Measurements from ENCODE around the gene PHACTR2. TPM values are rescaled to one million over a fixed set of nuclear protein-coding genes. Genes with fewer than 3 reads are reported as not detected.

The PHACTR2 gene
- total and polyA plus RNA-seq, 10 of the 15 experiments (the other 5 are each of a cell fraction or from before 2014, with no cell fraction given) = 1.4 to 19.1 (median 5.3) TPM

GRCh38 chr6:143742070-143742954 is 64.5 kb downstream of the PHACTR2 start:
- intact Hi-C loops (cut with micrococcal nuclease; ENCODE audit: unreplicated experiment) = no loop called here
- DNase-seq (ENCODE audit: low read depth, low spot score) (no peak), FAIRE-seq (no peak), ATAC-seq (no peak)
- CTCF ChIA-PET = no interaction called here
- Histone ChIP-seq H3K79me2 (ENCODE audit: control insufficient read depth, insufficient read depth, low read length) (no peaks in the 10 kb centered on the region), H3K4me2 (ENCODE audit: control insufficient read depth, insufficient read depth) (no peak overlapping the region), H4K20me1 (ENCODE audit: control insufficient read depth, insufficient read depth) (no peaks in the 10 kb centered on the region), H2AFZ (ENCODE audit: control insufficient read depth, low read depth, low read length) (no peak overlapping the region), H3K4me1 (ENCODE audit: control insufficient read depth, insufficient read depth, low read length) (no peaks in the 10 kb centered on the region), H3K9me3 (replicated peaks; ENCODE audit: control insufficient read depth, insufficient read depth, low read length) (no peaks in the 10 kb centered on the region), H3K9ac (ENCODE audit: control insufficient read depth, insufficient read depth, low read length) (no peak overlapping the region), H3K27ac (ENCODE audit: control insufficient read depth, insufficient read depth) (no peak overlapping the region), H3K36me3 (ENCODE audit: control insufficient read depth in 2 of 2, insufficient read depth in 2 of 2, low read length in 1 of 2) (no peaks in the 10 kb centered on the region), H3K4me3 (no peak overlapping the region), H3K27me3 (replicated peaks in 1 of 2; ENCODE audit: control insufficient read depth in 2 of 2, insufficient read depth in 2 of 2, low read length in 1 of 2) (no peaks in the 10 kb centered on the region)
- in situ Hi-C loops (cut with MboI) = no loop called here
- SMC1A ChIA-PET (ENCODE audit: uncharacterized antibody, unreplicated experiment) = interaction anchor here (0.5 to 1.2 kb wide), 3 partner anchors 15 to 140 kb away, joined by 3 read pairs; no protein-coding TSS in a partner anchor
- POLR2A ChIA-PET = no interaction called here
- 73% methylated on average over 6 of the region's 6 CpGs for WGBS (ENCODE audit: insufficient coverage, insufficient replicate concordance, low lambda C conversion rate, missing lambda C conversion rate)
- RAD21 ChIA-PET (ENCODE audit: unreplicated experiment) = no interaction called here
- BruUV-seq (replicated peaks) = no TSS peak
- TF ChIP-seq MYB (IDR thresholded peaks at IDR 0.05; ENCODE audit: borderline replicate concordance, low read depth, low read length) (no peak), POLR2A (IDR thresholded peaks at IDR 0.05; ENCODE audit: low read depth, low read length) (no peak), ETV6 (conservative IDR thresholded peaks at IDR 0.05 in 1 of 2, IDR thresholded peaks at IDR 0.05 in 1 of 2; ENCODE audit: borderline replicate concordance in 1 of 2, low read depth in 1 of 2) (no peak), STAT1 (conservative IDR thresholded peaks at IDR 0.05) (no peak), SP1 (IDR thresholded peaks at IDR 0.05; ENCODE audit: low read depth, low read length) (no peak), BCL11A (IDR thresholded peaks at IDR 0.05; ENCODE audit: low read depth, low read length) (no peak), CREM (IDR thresholded peaks at IDR 0.05; ENCODE audit: low read depth) (no peak), BMI1 (IDR thresholded peaks at IDR 0.05; ENCODE audit: borderline replicate concordance) (no peak), SIN3A (IDR thresholded peaks at IDR 0.05; ENCODE audit: low read depth, low read length) (no peak), YBX1 (IDR thresholded peaks at IDR 0.05) (no peak), KAT2A (conservative IDR thresholded peaks at IDR 0.05; ENCODE audit: control insufficient read depth, low read depth, low read length) (no peak), SREBF2 (IDR thresholded peaks at IDR 0.05; ENCODE audit: low read length) (no peak), POLR2AphosphoS5 (IDR thresholded peaks at IDR 0.05; ENCODE audit: low read length) (no peak), ZNF592 (IDR thresholded peaks at IDR 0.05) (no peak)
